Ishikawa (cell line): ENCODE measurements around the gene ACADS.

Source experiments
- MAX ChIP-seq: IDR thresholded peaks from 2 replicates; pipeline ENCODE4 v1.6.1; 2012
- RAD21 ChIP-seq: IDR thresholded peaks from 2 replicates; pipeline ENCODE4 v1.6.1; 2012; ENCODE audit warnings: low read depth

- TF ChIP-seq RAD21 = 0 out of 2 replicates have a peak, but pooled peaks have one; percentile 6
- no peak for TF ChIP-seq MAX
Observed at GRCh38 chr12:120737557-120738251, 12.1 kb downstream of the ACADS start.
